Measurements from ENCODE around the gene BMPR1A. TPM values are rescaled to one million over a fixed set of nuclear protein-coding genes. Genes with fewer than 3 reads are reported as not detected.
A peak's percentile ranks its signal among the peaks of the same experiment; 100 is the strongest.

Gene BMPR1A
- polyA plus RNA-seq (ENCODE audit: insufficient read length in 3 of 3): 10 to 100 TPM; 73.6 to 85.4 (median 78.2) TPM

GRCh38 chr10:86756511-86757112, at the start of gene BMPR1A:
BMPR1A (plus strand) TSS chr10:86756619; CDS start chr10:86876019, 119,400 bp downstream.
- DNase-seq (ENCODE audit: low read depth in 3 of 3, low spot score in 2 of 3): no peak

- no peak for DNase-seq (ENCODE audit: low read depth in 3 of 3, low spot score in 2 of 3)
Observed at GRCh38 chr10:86706977-86707376, 49.4 kb upstream of the BMPR1A start.

DNA sequence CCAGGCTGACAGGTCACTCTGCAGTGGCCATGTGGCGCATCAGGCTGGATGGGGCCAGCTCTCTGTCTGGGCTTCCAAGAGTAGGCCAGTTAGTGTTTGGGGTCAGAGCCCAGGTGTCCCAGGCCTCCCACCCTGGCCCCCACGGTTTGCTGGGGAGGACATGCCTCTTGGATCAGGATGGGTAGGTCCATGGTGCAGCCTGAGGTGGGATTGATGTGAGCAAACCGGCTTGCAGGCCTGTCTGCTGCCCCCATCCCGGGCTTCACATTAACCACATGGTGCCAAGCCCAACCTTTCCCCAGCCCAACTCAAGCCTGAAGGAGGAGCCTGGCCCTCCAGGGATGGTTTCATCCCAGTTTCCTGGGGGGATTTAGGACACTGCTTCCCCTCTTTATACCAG, 48.9 kb upstream of the BMPR1A start:
- DNase-seq (ENCODE audit: low read depth in 3 of 3, low spot score in 2 of 3): no peak

GRCh38 chr10:86708068-86708782, 48.2 kb upstream of the BMPR1A start:
- no peak for DNase-seq (ENCODE audit: low read depth in 3 of 3, low spot score in 2 of 3)

GRCh38 chr10:86708783-86709380, 47.5 kb upstream of the BMPR1A start:
- no peak for DNase-seq (ENCODE audit: low read depth in 3 of 3, low spot score in 2 of 3)

DNA sequence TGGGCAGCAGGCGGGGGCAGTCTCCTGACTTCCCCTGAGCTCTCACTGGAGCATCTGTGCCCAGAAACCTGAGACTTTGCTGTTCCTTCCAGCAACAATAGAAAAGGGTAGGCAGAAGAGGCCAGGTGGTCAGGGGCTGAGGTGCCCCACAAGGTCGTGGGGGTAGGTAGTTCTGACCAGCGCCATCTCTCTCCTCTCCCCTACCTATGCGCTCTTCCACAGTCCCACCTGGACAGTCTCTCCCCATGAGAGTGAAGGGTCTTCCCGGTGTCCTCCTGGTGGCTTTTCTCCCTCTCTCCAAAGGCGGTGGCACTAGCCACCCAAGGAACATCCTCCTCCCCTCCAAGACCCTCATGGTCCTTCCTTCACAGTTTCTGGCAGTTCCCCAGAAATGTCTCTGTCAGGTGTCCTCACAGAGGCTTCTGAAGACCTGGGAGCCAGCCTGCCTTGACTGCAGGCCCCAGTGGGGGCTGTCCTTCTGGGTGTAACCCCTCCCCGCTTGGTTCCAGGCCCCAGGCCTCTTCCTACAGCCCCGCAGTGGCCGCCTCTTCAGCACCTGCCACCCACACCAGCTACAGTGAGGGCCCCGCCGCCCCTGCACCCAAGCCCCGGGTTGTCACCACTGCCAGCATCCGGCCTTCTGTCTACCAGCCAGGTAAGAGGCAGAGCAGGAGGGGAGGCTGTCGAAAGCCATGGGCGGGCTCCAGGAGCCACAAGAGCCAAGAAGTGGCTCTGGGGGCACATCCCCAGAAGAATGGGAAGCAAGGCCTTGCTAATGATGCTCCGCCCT, 46.8 kb upstream of the BMPR1A start:
- no peak for DNase-seq (ENCODE audit: low read depth in 3 of 3, low spot score in 2 of 3)

DNA sequence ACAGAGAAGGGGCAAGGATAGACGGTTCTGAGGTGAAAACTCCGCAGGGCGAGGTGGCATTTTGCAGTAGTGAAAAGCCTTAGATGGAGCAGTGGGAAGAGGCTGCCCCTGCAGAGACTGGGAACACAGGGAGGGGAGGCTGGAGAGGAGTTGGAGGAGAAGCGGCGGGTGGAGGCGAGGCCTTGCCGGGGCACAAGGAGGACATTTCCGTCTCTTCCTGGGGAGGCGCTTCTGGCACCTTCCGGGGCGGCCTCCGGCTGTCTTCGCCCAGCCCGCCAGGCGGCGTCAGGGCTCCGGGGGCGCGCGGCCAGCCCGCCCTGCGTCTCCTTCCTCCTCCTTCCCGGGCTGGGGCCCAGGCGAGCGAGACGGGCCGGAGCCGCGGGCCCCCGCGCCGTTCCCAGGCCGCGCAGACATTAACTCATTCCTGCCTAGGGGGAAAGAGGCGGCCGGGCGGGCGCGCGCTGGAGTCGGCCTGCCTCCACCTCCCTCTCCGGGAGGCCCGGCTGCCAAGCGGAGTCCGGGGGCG, 45.4 kb upstream of the BMPR1A start:
- DNase-seq (ENCODE audit: low read depth in 3 of 3, low spot score in 2 of 3): peak; percentile 77 to 84 (median 84)

- DNase-seq (ENCODE audit: low read depth in 3 of 3, low spot score in 2 of 3): peak in 2 of 3 donors; percentile 51 to 58
Observed at GRCh38 chr10:86711513-86712316, 44.7 kb upstream of the BMPR1A start.

- no peak for DNase-seq (ENCODE audit: low read depth in 3 of 3, low spot score in 2 of 3)
Observed at GRCh38 chr10:86712317-86712707, 44.1 kb upstream of the BMPR1A start.

GRCh38 chr10:86715156-86715795, 41.1 kb upstream of the BMPR1A start:
- no peak for DNase-seq (ENCODE audit: low read depth in 3 of 3, low spot score in 2 of 3)

GRCh38 chr10:86715836-86716235, 40.6 kb upstream of the BMPR1A start:
- no peak for DNase-seq (ENCODE audit: low read depth in 3 of 3, low spot score in 2 of 3)

DNA sequence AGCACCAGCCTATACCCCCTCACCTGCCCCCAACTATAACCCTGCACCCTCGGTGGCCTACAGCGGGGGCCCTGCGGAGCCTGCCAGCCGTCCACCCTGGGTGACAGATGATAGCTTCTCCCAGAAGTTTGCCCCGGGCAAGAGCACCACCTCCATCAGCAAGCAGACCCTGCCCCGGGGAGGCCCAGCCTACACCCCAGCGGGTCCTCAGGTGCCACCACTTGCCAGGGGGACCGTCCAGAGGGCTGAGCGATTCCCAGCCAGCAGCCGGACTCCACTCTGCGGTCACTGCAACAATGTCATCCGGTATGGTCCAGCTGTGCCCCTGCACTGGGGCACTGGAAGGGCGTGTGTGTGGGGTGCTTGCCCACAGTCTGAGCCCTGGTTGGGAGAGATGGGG, 40.0 kb upstream of the BMPR1A start:
- no peak for DNase-seq (ENCODE audit: low read depth in 3 of 3, low spot score in 2 of 3)

DNA sequence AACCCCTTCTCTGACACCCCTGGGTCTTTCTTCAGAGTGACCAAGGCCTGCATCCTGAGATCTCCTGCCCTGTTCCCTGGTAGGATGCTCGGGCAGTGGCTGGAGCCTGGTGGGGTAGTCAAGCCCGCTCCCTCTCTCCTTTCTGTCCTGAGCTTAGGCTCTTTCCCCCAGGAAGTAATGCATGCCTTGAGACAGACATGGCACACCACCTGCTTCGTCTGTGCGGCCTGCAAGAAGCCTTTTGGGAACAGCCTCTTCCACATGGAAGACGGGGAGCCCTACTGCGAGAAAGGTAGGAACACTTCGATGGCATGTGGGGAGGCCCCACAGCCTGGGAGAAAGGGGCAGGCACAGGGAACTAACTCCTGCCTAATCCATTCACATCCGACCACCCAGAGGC, 37.9 kb upstream of the BMPR1A start:
- DNase-seq (ENCODE audit: low read depth in 3 of 3, low spot score in 2 of 3): no peak

DNA sequence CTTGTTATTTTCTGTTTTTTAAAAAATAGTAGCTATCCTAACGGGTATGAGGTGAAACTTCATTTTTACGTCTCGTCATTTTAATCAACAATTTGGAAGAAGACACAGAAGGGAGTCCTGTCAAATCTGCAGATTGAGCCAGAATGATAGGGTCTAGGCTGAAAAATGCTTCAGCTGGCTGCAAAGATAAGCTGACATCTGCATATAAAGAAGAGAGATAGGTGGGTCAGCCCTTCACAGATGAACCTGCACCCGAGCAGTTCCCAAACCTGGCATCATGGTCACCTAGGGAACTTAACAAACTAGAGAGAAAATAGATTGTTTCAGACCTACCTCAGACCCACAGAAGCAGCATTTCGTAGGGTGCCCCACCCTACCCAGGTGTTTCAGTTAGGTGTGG, 35.2 kb upstream of the BMPR1A start:
- DNase-seq (ENCODE audit: low read depth in 3 of 3, low spot score in 2 of 3): no peak

DNA sequence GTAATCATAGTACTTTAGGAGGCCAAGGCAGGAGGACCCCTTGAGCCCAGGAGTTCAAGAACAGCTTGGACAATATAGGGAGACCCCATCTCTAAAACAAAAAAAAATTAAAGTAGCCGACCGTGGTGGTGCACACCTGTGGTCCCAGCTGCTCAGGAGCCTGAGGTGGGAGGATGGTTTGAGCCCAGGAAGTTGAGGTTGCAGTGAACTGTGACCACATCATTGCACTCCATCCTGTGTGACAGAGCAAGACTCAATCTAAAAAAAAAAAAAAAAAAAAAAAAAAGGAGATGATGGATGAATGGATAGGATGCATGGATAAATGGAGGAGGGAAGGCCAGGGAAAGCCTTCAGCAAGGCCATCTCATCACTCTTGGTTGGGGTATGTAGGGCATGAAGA, 33.4 kb upstream of the BMPR1A start:
- no peak for DNase-seq (ENCODE audit: low read depth in 3 of 3, low spot score in 2 of 3)

- DNase-seq (ENCODE audit: low read depth in 3 of 3, low spot score in 2 of 3): no peak
Observed at GRCh38 chr10:86724445-86724844, 32.0 kb upstream of the BMPR1A start.

GRCh38 chr10:86725980-86726676, 30.3 kb upstream of the BMPR1A start:
- DNase-seq (ENCODE audit: low read depth in 3 of 3, low spot score in 2 of 3): no peak

DNA sequence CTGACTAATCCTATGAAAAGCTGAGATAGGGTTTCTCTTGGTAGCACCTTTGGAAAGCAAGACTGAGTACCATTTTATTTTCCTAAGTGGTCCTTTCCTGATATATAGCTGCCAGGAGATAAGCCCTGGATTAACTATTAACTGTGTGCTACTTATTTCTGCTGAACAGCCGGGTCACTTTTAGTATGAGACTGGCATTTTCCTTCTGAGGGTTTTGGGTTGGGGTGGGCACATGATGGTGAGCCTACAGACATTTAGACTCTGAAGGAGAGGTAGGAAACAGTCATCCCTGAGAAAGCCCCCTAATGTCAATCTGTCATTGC, 29.8 kb upstream of the BMPR1A start:
- DNase-seq (ENCODE audit: low read depth in 3 of 3, low spot score in 2 of 3): no peak

- DNase-seq (ENCODE audit: low read depth in 3 of 3, low spot score in 2 of 3): no peak
Observed at GRCh38 chr10:86727470-86727869, 28.9 kb upstream of the BMPR1A start.

Measured in right renal cortex interstitium (tissue), 3 donors.